HepG2 (cell line): ENCODE data around the gene EMB. TPM values are rescaled to one million over a fixed set of nuclear protein-coding genes. Genes with fewer than 3 reads are reported as not detected.
"Not testable (repeated sequence)": the region's sequence is repeated elsewhere in the genome, so short reads cannot be mapped to it uniquely, and the experiment has no call there.

Experiments
- ATAC-seq: fragments of 200-7000 bp; cut with Tn5 transposase; 3 replicates; pipeline ENCODE4 v1.9.1; 2020; ENCODE audit warnings: mild to moderate bottlenecking, moderate library complexity
- BruUV-seq: library from RNA; stranded (reverse); fragments of 400-500 nt; replicated peaks from 2 replicates; lab custom pipeline; 2021; lab: Mats Ljungman, UMichigan
- CTCF ChIA-PET: fragments of 300-600 bp; formaldehyde crosslinking; extraction: SDS; loops from one replicate; lab custom pipeline; 2021; ENCODE audit warnings: low total read pairs, inconsistent platforms, low intra/inter-chr PET ratio; lab: Yijun Ruan, JAX
- POLR2A ChIA-PET: fragments of 350-600 bp; sonication (Branson Sonifier 250); formaldehyde crosslinking; loops from one replicate; lab custom pipeline; 2020; ENCODE audit warnings: antibody characterized with exemption, inconsistent platforms; lab: Yijun Ruan, JAX
- DNase-seq: peaks from one replicate; pipeline ENCODE4 v3.0.0-alpha.2; 2015; ENCODE audit warnings: low spot score
- FAIRE-seq: peaks from 3 replicates; lab custom pipeline; 2011; peaks lifted over from hg19 to GRCh38; lab: Jason Lieb, UNC
- H2AFZ ChIP-seq: one replicate; pipeline ENCODE4 v1.6.1; 2011; ENCODE audit warnings: low read length, inconsistent platforms
- H3K27ac ChIP-seq: fragments of 300-600 bp; 3 replicates; pipeline ENCODE4 v1.8.0; 2011; ENCODE audit warnings: mixed run types, mild to moderate bottlenecking, mixed read lengths, low read length, inconsistent platforms; ENCODE audit not compliant: insufficient read depth; ENCODE audit errors: extremely low read length
- H3K27me3 ChIP-seq, 2 experiments: fragments of 200-600 bp in 1 of 2; 2 replicates in 1 of 2; 3 replicates in 1 of 2; pipeline versions ENCODE4 v1.6.0 to v1.8.0; 2011; ENCODE audit warnings: low read length in 2 of 2, mild to moderate bottlenecking in 2 of 2, moderate library complexity in 2 of 2, inconsistent platforms in 1 of 2; ENCODE audit not compliant: insufficient read depth in 2 of 2, control insufficient read depth in 1 of 2
- H3K36me3 ChIP-seq, 2 experiments: fragments of 200-600 bp in 1 of 2; replicated peaks in 1 of 2; 2 replicates in 1 of 2; 3 replicates in 1 of 2; pipeline versions ENCODE4 v1.5.1 to v1.8.0; 2011; ENCODE audit warnings: low read length in 2 of 2, inconsistent platforms in 1 of 2; ENCODE audit not compliant: insufficient read depth in 2 of 2, control insufficient read depth in 1 of 2
- H3K4me1 ChIP-seq: 2 replicates; pipeline ENCODE4 v1.5.1; 2012; ENCODE audit warnings: low read length, inconsistent platforms; ENCODE audit not compliant: insufficient read depth
- H3K4me2 ChIP-seq: 2 replicates; pipeline ENCODE4 v1.6.0; 2011; ENCODE audit warnings: low read depth, low read length, inconsistent platforms
- H3K4me3 ChIP-seq, 3 experiments: fragments of 200-600 bp in 1 of 3; sonication (generic), shearing (Covaris generic) in 1 of 3; replicated peaks in 1 of 3; 2 replicates each; pipeline ENCODE4 v1.5.1; 2011 to 2016; ENCODE audit warnings: low read length in 3 of 3, inconsistent platforms in 2 of 3, low read depth in 2 of 3, mild to moderate bottlenecking in 2 of 3, control low read depth in 1 of 3, mixed read lengths in 1 of 3; ENCODE audit not compliant: insufficient read depth in 1 of 3
- H3K79me2 ChIP-seq: one replicate; pipeline ENCODE4 v1.6.1; 2011; ENCODE audit warnings: low read length, inconsistent platforms; ENCODE audit not compliant: insufficient read depth
- H3K9ac ChIP-seq: 2 replicates; pipeline ENCODE4 v1.6.0; 2011; ENCODE audit warnings: mild to moderate bottlenecking, low read depth, low read length, inconsistent platforms; ENCODE audit not compliant: insufficient read depth
- H3K9me3 ChIP-seq: 2 replicates; pipeline ENCODE4 v1.5.1; 2012; ENCODE audit warnings: mild to moderate bottlenecking, low read length
- H4K20me1 ChIP-seq: 2 replicates; pipeline ENCODE4 v1.6.0; 2011; ENCODE audit warnings: inconsistent platforms, mild to moderate bottlenecking, low read length, moderate library complexity; ENCODE audit not compliant: insufficient read depth
- JUN ChIP-seq: sonication (generic); formaldehyde crosslinking; IDR thresholded peaks from 2 replicates; pipeline ENCODE4 v1.4.0; 2020; ENCODE audit warnings: mild to moderate bottlenecking, missing genetic modification reagents
- MEIS2 ChIP-seq: sonication (generic); formaldehyde crosslinking; IDR thresholded peaks from 2 replicates; pipeline ENCODE4 v1.9.0; 2021; ENCODE audit warnings: mild to moderate bottlenecking, missing genetic modification reagents
- REST ChIP-seq, 2 experiments: IDR thresholded peaks; 2 replicates each; pipeline ENCODE4 v1.6.1; 2011 to 2012; ENCODE audit warnings: low read length in 2 of 2, borderline replicate concordance in 1 of 2, low read depth in 1 of 2, mild to moderate bottlenecking in 1 of 2, moderate library complexity in 1 of 2
- WGBS: methylation state at CpG from one replicate; pipeline ENCODE4 v1.1.6; 2017; ENCODE audit warnings: low lambda C conversion rate; 5-methylcytosine and 5-hydroxymethylcytosine counted together
- in situ Hi-C: cut with HindIII; loops from 2 replicates; pipeline ENCODE4 v1.10.0; 2017; ENCODE audit warnings: low pct_unique_long_range_greater_than_20kb; ENCODE audit not compliant: extremely low pct_ligation_motif_present
- intact Hi-C: fragments of 100-400 bp; cut with micrococcal nuclease; formaldehyde crosslinking; loops from one replicate; pipeline ENCODE4 v1.10.0; 2022; ENCODE audit not compliant: unreplicated experiment
- polyA plus RNA-seq, 8 experiments: library from polyadenylated mRNA; depleted of rRNA in 3 of 8; stranded (reverse) in 7 of 8; unstranded in 1 of 8; fragments of >200 nt; fragmentation: Illumina TruSeq in 4 of 8; extraction: Trizol in 4 of 8; gene quantifications; 2 replicates each; pipeline versions ENCODE4 v1.2.1 to v1.2.3, GENCODE V29; 2011 to 2016; ENCODE audit warnings: low read depth in 4 of 8, missing spikeins in 1 of 8, mixed read lengths in 1 of 8; ENCODE audit not compliant: insufficient read depth in 1 of 8
- total RNA-seq, 5 experiments: library from RNA; depleted of rRNA; stranded (reverse); fragments of >200 nt; fragmentation: Illumina TruSeq; extraction: Trizol; gene quantifications; 2 replicates each; pipeline ENCODE4 v1.2.3, GENCODE V29; 2016; ENCODE audit warnings: low read depth in 1 of 5

Gene EMB
- total and polyA plus RNA-seq, 2 of the 13 experiments (the other 11 are each of a cell fraction or from before 2014, with no cell fraction given): 0.01 TPM; not detected in 1

GRCh38 chr5:50365426-50366251 is 75.4 kb downstream of the EMB start:
- Histone ChIP-seq H3K36me3 (no peaks in the 10 kb centered on the region), H3K9me3 (peaks cover 50% of the 10 kb centered on the region), H2AFZ (no peak overlapping the region), H3K9ac (no peak overlapping the region), H3K27me3 (no peaks in the 10 kb centered on the region), H3K4me1 (no peaks in the 10 kb centered on the region), H3K4me3 (no peak overlapping the region), H3K4me2 (no peak overlapping the region), H3K27ac (no peak overlapping the region), H3K79me2 (no peaks in the 10 kb centered on the region), H4K20me1 (no peaks in the 10 kb centered on the region)
- DNase-seq (no peak), ATAC-seq (no peak), FAIRE-seq (no peak)
- WGBS: 1% methylated on average over 7 of the region's 8 CpGs
- TF ChIP-seq REST (IDR thresholded peaks at IDR 0.05; ENCODE audit: borderline replicate concordance in 1 of 2, low read depth in 1 of 2, low read length in 2 of 2) (no peak), JUN (CRISPR knock-in tag) (no peak), MEIS2 (CRISPR knock-in tag) (no peak)
- in situ Hi-C loops (no loop called here), intact Hi-C loops (no loop called here)
- BruUV-seq: no TSS peak
- CTCF ChIA-PET: no interaction called here
- POLR2A ChIA-PET: no interaction called here

- H3K36me3 ChIP-seq, H3K27ac ChIP-seq, H3K4me2 ChIP-seq, DNase-seq, ATAC-seq, H2AFZ ChIP-seq, BruUV-seq, H3K27me3 ChIP-seq, H3K9ac ChIP-seq, POLR2A ChIA-PET, intact Hi-C loops, H3K4me1 ChIP-seq, in situ Hi-C loops, H4K20me1 ChIP-seq, CTCF ChIA-PET, FAIRE-seq, H3K4me3 ChIP-seq, H3K79me2 ChIP-seq: not testable (repeated sequence)
- peaks cover 57% of the 10 kb centered on the region for H3K9me3 ChIP-seq
- WGBS: 3% methylated on average over 6 of the region's 6 CpGs
Measured at GRCh38 chr5:50364535-50365309, 76.4 kb downstream of the EMB start.
